ENCODE measurements around the gene DNMT3L. TPM values are rescaled to one million over a fixed set of nuclear protein-coding genes. Genes with fewer than 3 reads are reported as not detected.
"Not testable (repeated sequence)": the region's sequence is repeated elsewhere in the genome, so short reads cannot be mapped to it uniquely, and the experiment has no call there.

Gene DNMT3L
- polyA plus RNA-seq, 2 donors, result not detected

DNA sequence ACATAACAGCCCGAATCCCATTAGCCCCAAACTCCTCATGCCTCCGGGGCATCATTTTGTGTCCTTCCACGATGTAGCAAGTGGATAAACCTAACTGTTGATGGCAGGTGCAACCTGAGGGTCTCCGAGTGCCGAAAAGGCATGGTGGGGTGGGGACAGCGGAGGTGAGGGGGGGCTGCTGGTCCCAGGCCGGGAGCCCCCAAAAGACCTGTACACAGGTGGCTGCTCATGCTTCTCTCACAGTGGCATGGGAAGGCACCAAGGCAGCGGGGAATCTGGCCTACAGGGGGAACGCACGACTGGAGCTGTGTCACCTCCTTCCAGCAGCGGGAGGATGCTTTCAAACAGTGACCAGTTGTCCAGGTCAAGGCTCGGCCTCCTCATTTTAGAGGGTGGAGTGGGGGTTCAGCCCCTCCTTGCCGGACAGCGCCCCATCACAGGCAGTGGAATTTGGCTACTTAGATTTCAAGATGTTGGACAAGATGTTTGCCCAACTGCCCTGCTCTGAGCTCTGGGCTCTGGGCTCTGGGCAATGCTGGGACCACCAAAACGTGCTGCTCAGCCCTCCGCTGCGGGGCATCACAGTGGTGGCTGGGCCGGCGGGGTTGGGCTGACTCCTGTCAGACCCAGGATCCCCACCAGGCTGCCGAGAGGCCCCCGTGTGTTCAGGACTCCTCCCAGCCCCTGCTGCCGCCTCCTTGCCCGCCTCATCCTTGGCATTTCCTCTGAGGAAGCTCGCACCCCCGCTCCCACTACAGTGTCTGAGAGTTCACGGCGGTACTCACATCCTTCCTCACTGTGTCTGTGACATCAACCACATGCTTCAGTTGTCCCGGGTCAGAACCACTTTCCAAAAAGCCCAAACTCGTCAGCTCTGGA, 7.6 kb downstream of the DNMT3L start:
- WGBS, 2 donors, result 68 to 69% methylated on average over 29 of the region's 29 CpGs
- H3K27ac ChIP-seq (ENCODE audit: low read depth in 2 of 2, low read length in 1 of 2), result no peak overlapping the region
- H3K27me3 ChIP-seq (ENCODE audit: control insufficient read depth in 1 of 2, insufficient read depth in 2 of 2, low read length in 2 of 2), result no peaks in the 10 kb centered on the region
- no peaks in the 10 kb centered on the region for H3K36me3 ChIP-seq (ENCODE audit: control insufficient read depth in 2 of 2, insufficient read depth in 2 of 2, low read length in 1 of 2)
- no peaks in the 10 kb centered on the region for H3K4me1 ChIP-seq (ENCODE audit: control insufficient read depth in 2 of 2, insufficient read depth in 2 of 2, low read length in 1 of 2)
- H3K4me3 ChIP-seq (ENCODE audit: low read depth in 1 of 2, low read length in 2 of 2), result no peak overlapping the region
- H3K9me3 ChIP-seq (ENCODE audit: control insufficient read depth in 2 of 2, insufficient read depth in 1 of 2, low read depth in 1 of 2, low read length in 1 of 2), result no peaks in the 10 kb centered on the region

DNA sequence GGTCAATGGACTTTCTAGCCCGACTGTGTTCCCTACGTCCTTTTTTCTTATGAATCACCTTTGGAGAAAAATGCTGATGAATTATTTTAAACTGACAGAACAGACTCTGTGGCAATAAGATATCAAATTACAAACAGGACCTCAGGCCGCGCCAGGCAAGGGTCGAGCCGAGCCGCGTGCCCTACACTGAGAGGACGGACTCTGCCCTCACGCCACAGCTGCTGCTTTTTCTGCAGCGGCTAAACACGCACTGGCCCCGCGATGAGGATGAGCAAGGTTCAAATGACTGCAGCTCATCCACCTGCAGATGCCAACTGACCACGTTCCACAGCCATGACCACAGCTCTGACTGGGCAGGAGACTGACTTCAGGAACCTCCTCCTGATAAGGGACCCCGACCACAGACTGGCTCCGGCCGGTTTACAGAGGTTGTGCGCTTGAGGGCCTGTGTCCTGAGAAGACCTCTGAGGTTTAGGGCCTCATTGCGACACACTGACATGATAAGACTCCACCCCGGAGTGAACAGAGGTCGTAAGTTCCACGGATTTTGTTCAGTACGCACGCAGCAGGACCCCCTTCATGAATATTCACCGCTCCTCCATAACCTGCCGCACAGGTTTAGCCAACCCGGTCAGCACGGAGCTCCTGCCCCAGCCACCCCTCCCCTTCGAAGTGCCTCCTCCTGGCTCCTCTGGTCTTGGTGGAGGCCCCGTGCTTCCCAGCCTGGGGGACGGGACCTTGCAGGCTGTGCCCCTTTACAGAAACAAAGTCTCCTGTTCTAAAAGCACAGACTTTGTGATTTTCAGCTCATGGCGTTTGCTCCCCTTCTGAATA, 12.3 kb downstream of the DNMT3L start:
- not testable (repeated sequence) for H3K36me3 ChIP-seq (ENCODE audit: control insufficient read depth in 2 of 2, insufficient read depth in 2 of 2, low read length in 1 of 2); H3K27me3 ChIP-seq (ENCODE audit: control insufficient read depth in 1 of 2, insufficient read depth in 2 of 2, low read length in 2 of 2); H3K27ac ChIP-seq (ENCODE audit: low read depth in 2 of 2, low read length in 1 of 2); H3K4me3 ChIP-seq (ENCODE audit: low read depth in 1 of 2, low read length in 2 of 2); H3K9me3 ChIP-seq (ENCODE audit: control insufficient read depth in 2 of 2, insufficient read depth in 1 of 2, low read depth in 1 of 2, low read length in 1 of 2); H3K4me1 ChIP-seq (ENCODE audit: control insufficient read depth in 2 of 2, insufficient read depth in 2 of 2, low read length in 1 of 2)
- no CpG with 5 or more reads among the region's 33 CpGs for WGBS, 2 donors

DNA sequence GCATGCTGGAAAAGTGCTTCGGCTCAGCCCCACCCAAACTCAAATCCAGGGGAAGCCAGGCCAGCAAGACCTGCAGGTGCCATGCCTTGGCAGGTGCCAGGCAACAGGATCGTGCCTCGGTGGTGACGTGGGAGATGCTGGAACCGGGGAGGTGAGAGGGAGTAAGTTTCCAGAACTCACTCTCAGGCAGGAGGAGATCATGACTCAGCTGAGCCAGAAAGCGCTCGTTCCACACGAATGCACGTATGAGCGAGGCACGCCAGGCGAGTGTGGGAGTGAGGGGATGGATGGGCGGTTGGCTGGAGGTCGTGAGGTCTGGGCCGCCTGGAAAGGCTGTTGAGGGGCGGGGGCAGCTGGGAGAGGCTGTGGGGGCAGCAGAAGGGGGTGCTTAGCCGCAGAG, 13.8 kb downstream of the DNMT3L start:
- no CpG with 5 or more reads among the region's 17 CpGs for WGBS, 2 donors

DNA sequence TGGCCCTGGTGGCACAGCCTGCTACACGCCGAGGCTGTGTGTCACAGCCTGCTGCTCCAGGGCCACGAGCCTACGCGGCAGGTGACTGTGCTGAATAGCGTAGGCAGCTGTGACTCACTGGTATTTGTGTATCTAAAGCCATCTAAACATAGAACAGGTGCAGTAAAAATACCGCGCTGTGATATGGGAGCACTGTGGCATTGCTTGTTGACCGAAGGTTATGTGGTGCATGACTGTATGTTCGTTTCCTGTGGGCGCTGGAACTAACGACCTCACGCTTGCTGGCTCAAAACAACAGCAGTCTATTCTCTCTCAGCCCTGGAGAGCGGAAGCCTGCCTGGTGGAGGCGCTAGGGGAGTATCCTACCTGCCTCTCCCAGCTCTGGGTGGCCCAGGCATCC, 17.7 kb downstream of the DNMT3L start:
- H3K27ac ChIP-seq (ENCODE audit: low read depth in 2 of 2, low read length in 1 of 2); H3K4me1 ChIP-seq (ENCODE audit: control insufficient read depth in 2 of 2, insufficient read depth in 2 of 2, low read length in 1 of 2); H3K36me3 ChIP-seq (ENCODE audit: control insufficient read depth in 2 of 2, insufficient read depth in 2 of 2, low read length in 1 of 2); H3K9me3 ChIP-seq (ENCODE audit: control insufficient read depth in 2 of 2, insufficient read depth in 1 of 2, low read depth in 1 of 2, low read length in 1 of 2); H3K27me3 ChIP-seq (ENCODE audit: control insufficient read depth in 1 of 2, insufficient read depth in 2 of 2, low read length in 2 of 2); H3K4me3 ChIP-seq (ENCODE audit: low read depth in 1 of 2, low read length in 2 of 2): not testable (repeated sequence)
- no CpG with 5 or more reads among the region's 15 CpGs for WGBS, 2 donors

More for the DNA sequence above, 13.8 kb downstream of the DNMT3L start:
- not testable (repeated sequence) for H3K27ac ChIP-seq (ENCODE audit: low read depth in 2 of 2, low read length in 1 of 2); H3K4me3 ChIP-seq (ENCODE audit: low read depth in 1 of 2, low read length in 2 of 2); H3K27me3 ChIP-seq (ENCODE audit: control insufficient read depth in 1 of 2, insufficient read depth in 2 of 2, low read length in 2 of 2); H3K4me1 ChIP-seq (ENCODE audit: control insufficient read depth in 2 of 2, insufficient read depth in 2 of 2, low read length in 1 of 2); H3K9me3 ChIP-seq (ENCODE audit: control insufficient read depth in 2 of 2, insufficient read depth in 1 of 2, low read depth in 1 of 2, low read length in 1 of 2); H3K36me3 ChIP-seq (ENCODE audit: control insufficient read depth in 2 of 2, insufficient read depth in 2 of 2, low read length in 1 of 2)

DNA sequence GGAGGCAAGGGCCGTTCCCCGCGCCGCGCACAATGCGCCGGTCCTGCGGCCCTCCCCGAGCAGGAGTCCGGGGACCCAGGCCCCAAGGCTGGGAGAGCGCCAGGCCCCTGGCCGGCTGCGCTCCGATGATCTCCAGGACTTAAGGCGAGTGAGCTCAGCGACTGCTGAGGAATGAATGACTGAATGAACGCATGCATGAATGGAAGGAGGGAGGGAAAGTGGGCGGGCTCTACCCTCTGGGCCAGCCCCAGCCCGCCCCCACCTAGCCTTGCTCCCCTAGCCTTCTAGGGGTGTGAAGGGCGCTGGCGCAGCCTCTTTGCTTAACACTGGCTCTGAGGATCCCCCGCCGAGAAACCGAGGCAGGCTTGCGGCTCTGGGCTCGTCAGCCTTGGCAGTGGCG, 20.4 kb downstream of the DNMT3L start:
- not testable (repeated sequence) for H3K27me3 ChIP-seq (ENCODE audit: control insufficient read depth in 1 of 2, insufficient read depth in 2 of 2, low read length in 2 of 2); H3K4me1 ChIP-seq (ENCODE audit: control insufficient read depth in 2 of 2, insufficient read depth in 2 of 2, low read length in 1 of 2); H3K27ac ChIP-seq (ENCODE audit: low read depth in 2 of 2, low read length in 1 of 2); H3K36me3 ChIP-seq (ENCODE audit: control insufficient read depth in 2 of 2, insufficient read depth in 2 of 2, low read length in 1 of 2); H3K9me3 ChIP-seq (ENCODE audit: control insufficient read depth in 2 of 2, insufficient read depth in 1 of 2, low read depth in 1 of 2, low read length in 1 of 2); H3K4me3 ChIP-seq (ENCODE audit: low read depth in 1 of 2, low read length in 2 of 2)
- WGBS, 2 donors, result no CpG with 5 or more reads among the region's 27 CpGs

DNA sequence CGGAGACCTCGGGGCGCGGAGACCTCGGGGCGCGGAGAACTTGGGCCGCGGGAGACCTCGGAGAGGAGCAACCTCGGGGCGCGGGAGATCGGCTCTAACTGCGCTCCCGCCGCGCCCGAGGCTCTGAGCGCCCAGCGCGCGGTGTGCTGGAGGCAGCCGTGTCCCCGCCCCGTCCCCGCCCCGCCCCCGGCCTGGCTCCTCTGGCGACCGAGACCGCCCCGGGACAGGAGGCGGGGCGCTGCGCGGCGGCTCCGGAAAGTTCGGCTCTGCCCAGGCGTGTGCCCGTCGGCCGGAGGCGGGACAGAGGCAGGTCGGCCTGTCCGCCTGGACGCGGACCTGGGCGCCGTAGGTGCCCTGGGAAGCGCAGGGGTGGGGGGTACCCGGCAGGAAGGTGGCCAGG, 20.9 kb downstream of the DNMT3L start, which contains the start of gene ICOSLG:
TSS of gene ICOSLG (minus strand) at position 102 of the 400 bp plus-strand sequence. CDS start 126 bp downstream, outside the sequence.
- H3K4me1 ChIP-seq (ENCODE audit: control insufficient read depth in 2 of 2, insufficient read depth in 2 of 2, low read length in 1 of 2); H3K27ac ChIP-seq (ENCODE audit: low read depth in 2 of 2, low read length in 1 of 2); H3K27me3 ChIP-seq (ENCODE audit: control insufficient read depth in 1 of 2, insufficient read depth in 2 of 2, low read length in 2 of 2); H3K4me3 ChIP-seq (ENCODE audit: low read depth in 1 of 2, low read length in 2 of 2); H3K36me3 ChIP-seq (ENCODE audit: control insufficient read depth in 2 of 2, insufficient read depth in 2 of 2, low read length in 1 of 2); H3K9me3 ChIP-seq (ENCODE audit: control insufficient read depth in 2 of 2, insufficient read depth in 1 of 2, low read depth in 1 of 2, low read length in 1 of 2): not testable (repeated sequence)
- no CpG with 5 or more reads among the region's 53 CpGs for WGBS, 2 donors

DNA sequence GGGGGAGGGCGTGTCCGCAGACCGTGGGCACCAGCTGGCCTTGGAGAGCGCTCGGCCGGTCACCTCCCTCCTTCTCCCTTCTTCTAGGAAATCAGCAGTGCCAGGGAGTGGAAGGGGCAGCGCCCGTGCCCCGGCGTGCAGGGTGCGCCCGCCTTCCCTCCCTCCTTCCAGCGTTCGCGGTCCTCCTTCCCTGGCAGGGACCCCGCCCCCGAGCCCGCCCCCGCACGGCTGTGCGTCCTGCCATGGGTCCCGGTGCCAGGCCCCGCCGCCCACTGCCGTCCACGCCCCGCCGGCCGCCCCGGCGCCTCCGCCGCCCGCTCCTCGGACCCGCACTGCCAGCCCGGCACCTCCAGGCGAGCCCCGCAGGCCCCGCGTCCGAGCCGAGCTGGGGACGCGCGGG, 21.3 kb downstream of the DNMT3L start:
- H3K27ac ChIP-seq (ENCODE audit: low read depth in 2 of 2, low read length in 1 of 2); H3K27me3 ChIP-seq (ENCODE audit: control insufficient read depth in 1 of 2, insufficient read depth in 2 of 2, low read length in 2 of 2); H3K9me3 ChIP-seq (ENCODE audit: control insufficient read depth in 2 of 2, insufficient read depth in 1 of 2, low read depth in 1 of 2, low read length in 1 of 2); H3K36me3 ChIP-seq (ENCODE audit: control insufficient read depth in 2 of 2, insufficient read depth in 2 of 2, low read length in 1 of 2); H3K4me1 ChIP-seq (ENCODE audit: control insufficient read depth in 2 of 2, insufficient read depth in 2 of 2, low read length in 1 of 2); H3K4me3 ChIP-seq (ENCODE audit: low read depth in 1 of 2, low read length in 2 of 2): not testable (repeated sequence)
- no CpG with 5 or more reads among the region's 46 CpGs for WGBS, 2 donors

DNA sequence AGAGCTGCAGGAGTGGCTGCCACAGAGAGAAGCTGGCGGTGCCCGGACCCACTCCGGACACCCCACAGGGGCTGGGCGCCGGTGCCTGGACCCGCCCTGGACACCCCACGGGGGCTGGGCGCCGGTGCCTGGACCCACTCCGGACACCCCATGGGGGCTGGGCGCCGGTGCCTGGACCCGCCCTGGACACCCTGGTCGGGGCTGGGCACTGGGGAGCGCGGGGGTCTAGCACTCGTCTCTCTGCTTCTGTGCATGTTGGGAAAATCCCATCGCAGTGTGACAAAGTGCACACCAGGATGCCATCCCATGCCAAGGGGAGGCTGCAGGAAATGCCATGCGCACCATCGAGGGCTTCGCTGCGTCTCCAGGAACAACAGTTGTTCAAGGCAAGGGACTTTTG, 32.1 kb downstream of the DNMT3L start:
- H3K27me3 ChIP-seq (ENCODE audit: control insufficient read depth in 1 of 2, insufficient read depth in 2 of 2, low read length in 2 of 2); H3K27ac ChIP-seq (ENCODE audit: low read depth in 2 of 2, low read length in 1 of 2); H3K36me3 ChIP-seq (ENCODE audit: control insufficient read depth in 2 of 2, insufficient read depth in 2 of 2, low read length in 1 of 2); H3K4me1 ChIP-seq (ENCODE audit: control insufficient read depth in 2 of 2, insufficient read depth in 2 of 2, low read length in 1 of 2); H3K4me3 ChIP-seq (ENCODE audit: low read depth in 1 of 2, low read length in 2 of 2); H3K9me3 ChIP-seq (ENCODE audit: control insufficient read depth in 2 of 2, insufficient read depth in 1 of 2, low read depth in 1 of 2, low read length in 1 of 2): not testable (repeated sequence)
- 87% methylated on average over 9 of the region's 22 CpGs; no CpG with 5 or more reads in 1 of the 2 donors for WGBS, 2 donors

DNA sequence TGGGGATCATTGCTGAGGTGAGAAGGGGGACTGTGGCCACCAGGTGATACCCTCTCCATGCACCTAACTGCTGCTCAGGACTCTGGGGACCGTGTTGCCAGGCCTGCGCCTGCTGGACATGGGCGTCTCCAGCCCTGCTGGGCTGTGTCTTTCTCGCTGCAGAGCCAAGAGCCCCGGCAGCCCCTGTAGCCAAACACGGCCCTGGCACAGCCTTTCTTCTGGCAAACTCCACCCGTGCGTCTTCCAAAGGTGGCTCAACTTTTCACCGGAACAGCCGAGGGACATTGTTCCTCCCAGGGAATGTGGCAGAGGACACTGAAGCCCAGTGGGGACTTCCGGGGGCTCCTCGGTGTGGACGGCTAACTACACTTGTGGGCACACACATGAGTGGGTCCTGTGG, 33.6 kb downstream of the DNMT3L start:
- no CpG with 5 or more reads among the region's 13 CpGs for WGBS, 2 donors

More for the DNA sequence above, 33.6 kb downstream of the DNMT3L start:
- H3K9me3 ChIP-seq (ENCODE audit: control insufficient read depth in 2 of 2, insufficient read depth in 1 of 2, low read depth in 1 of 2, low read length in 1 of 2); H3K27me3 ChIP-seq (ENCODE audit: control insufficient read depth in 1 of 2, insufficient read depth in 2 of 2, low read length in 2 of 2); H3K36me3 ChIP-seq (ENCODE audit: control insufficient read depth in 2 of 2, insufficient read depth in 2 of 2, low read length in 1 of 2); H3K4me1 ChIP-seq (ENCODE audit: control insufficient read depth in 2 of 2, insufficient read depth in 2 of 2, low read length in 1 of 2); H3K27ac ChIP-seq (ENCODE audit: low read depth in 2 of 2, low read length in 1 of 2); H3K4me3 ChIP-seq (ENCODE audit: low read depth in 1 of 2, low read length in 2 of 2): not testable (repeated sequence)

Measured in esophagus (tissue), 2 donors.